ENCODE data around the gene FSD1.

Gene FSD1

DNA sequence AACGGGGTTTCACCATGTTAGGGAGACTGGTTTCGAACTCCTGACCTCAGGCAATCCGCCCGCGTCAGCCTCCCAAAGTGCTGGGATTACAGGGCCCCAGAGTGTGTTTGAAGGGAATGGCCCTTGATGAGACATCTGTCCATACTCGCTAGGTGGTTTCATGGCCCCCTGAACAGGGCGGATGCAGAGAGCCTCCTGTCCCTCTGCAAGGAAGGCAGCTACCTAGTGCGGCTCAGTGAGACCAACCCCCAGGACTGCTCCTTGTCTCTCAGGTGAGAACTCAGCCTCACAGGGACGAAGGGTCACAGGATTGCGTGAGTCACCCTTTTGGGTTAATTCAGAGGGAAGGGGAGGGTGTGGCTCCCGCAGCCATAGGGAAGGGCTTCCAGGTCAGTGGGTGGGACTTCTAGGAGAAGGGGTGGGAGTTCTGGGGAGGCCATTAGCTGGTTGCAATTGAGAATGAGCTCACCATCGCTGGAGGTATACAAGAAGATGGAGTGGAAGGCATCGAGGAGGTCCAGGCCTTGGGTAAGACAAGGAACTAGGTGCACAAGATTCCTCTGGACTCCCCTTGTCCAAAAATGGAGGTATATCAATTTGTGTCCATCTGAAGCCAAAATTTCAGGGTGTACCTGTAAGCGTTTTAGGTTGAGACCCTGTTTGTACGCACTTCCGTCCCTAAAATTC, 16.2 kb upstream of the FSD1 start:
- TF ChIP-seq, protein P1, sequence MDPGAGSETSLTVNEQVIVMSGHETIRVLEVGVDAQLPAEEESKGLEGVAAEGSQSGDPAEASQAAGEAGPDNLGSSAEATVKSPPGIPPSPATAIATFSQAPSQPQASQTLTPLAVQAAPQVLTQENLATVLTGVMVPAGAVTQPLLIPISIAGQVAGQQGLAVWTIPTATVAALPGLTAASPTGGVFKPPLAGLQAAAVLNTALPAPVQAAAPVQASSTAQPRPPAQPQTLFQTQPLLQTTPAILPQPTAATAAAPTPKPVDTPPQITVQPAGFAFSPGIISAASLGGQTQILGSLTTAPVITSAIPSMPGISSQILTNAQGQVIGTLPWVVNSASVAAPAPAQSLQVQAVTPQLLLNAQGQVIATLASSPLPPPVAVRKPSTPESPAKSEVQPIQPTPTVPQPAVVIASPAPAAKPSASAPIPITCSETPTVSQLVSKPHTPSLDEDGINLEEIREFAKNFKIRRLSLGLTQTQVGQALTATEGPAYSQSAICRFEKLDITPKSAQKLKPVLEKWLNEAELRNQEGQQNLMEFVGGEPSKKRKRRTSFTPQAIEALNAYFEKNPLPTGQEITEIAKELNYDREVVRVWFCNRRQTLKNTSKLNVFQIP (CRISPR knock-in tag; IDR thresholded peaks at IDR 0.05; ENCODE audit: borderline replicate concordance, low read depth), result no peak
- TF ChIP-seq ARNTL (CRISPR knock-in tag; IDR thresholded peaks at IDR 0.05; ENCODE audit: borderline replicate concordance, low read depth), result no peak
- TF ChIP-seq TOX (CRISPR knock-in tag; IDR thresholded peaks at IDR 0.05; ENCODE audit: borderline replicate concordance), result no peak
- TF ChIP-seq, protein P2, sequence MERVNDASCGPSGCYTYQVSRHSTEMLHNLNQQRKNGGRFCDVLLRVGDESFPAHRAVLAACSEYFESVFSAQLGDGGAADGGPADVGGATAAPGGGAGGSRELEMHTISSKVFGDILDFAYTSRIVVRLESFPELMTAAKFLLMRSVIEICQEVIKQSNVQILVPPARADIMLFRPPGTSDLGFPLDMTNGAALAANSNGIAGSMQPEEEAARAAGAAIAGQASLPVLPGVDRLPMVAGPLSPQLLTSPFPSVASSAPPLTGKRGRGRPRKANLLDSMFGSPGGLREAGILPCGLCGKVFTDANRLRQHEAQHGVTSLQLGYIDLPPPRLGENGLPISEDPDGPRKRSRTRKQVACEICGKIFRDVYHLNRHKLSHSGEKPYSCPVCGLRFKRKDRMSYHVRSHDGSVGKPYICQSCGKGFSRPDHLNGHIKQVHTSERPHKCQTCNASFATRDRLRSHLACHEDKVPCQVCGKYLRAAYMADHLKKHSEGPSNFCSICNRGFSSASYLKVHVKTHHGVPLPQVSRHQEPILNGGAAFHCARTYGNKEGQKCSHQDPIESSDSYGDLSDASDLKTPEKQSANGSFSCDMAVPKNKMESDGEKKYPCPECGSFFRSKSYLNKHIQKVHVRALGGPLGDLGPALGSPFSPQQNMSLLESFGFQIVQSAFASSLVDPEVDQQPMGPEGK (CRISPR knock-in tag; IDR thresholded peaks at IDR 0.05; ENCODE audit: borderline replicate concordance), result no peak
- no peak for TF ChIP-seq PPARA (CRISPR knock-in tag; IDR thresholded peaks at IDR 0.05; ENCODE audit: borderline replicate concordance)
- TF ChIP-seq BACH2 (CRISPR knock-in tag; IDR thresholded peaks at IDR 0.05; ENCODE audit: borderline replicate concordance), result no peak
- no peak for TF ChIP-seq CSDC2 (CRISPR knock-in tag; IDR thresholded peaks at IDR 0.05)
- TF ChIP-seq, protein P3, sequence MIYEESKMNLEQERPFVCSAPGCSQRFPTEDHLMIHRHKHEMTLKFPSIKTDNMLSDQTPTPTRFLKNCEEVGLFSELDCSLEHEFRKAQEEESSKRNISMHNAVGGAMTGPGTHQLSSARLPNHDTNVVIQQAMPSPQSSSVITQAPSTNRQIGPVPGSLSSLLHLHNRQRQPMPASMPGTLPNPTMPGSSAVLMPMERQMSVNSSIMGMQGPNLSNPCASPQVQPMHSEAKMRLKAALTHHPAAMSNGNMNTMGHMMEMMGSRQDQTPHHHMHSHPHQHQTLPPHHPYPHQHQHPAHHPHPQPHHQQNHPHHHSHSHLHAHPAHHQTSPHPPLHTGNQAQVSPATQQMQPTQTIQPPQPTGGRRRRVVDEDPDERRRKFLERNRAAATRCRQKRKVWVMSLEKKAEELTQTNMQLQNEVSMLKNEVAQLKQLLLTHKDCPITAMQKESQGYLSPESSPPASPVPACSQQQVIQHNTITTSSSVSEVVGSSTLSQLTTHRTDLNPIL (CRISPR knock-in tag; IDR thresholded peaks at IDR 0.05; ENCODE audit: low read depth), result no peak
- no peak for TF ChIP-seq ZFP3 (CRISPR knock-in tag; IDR thresholded peaks at IDR 0.05)
- TF ChIP-seq, protein P4, sequence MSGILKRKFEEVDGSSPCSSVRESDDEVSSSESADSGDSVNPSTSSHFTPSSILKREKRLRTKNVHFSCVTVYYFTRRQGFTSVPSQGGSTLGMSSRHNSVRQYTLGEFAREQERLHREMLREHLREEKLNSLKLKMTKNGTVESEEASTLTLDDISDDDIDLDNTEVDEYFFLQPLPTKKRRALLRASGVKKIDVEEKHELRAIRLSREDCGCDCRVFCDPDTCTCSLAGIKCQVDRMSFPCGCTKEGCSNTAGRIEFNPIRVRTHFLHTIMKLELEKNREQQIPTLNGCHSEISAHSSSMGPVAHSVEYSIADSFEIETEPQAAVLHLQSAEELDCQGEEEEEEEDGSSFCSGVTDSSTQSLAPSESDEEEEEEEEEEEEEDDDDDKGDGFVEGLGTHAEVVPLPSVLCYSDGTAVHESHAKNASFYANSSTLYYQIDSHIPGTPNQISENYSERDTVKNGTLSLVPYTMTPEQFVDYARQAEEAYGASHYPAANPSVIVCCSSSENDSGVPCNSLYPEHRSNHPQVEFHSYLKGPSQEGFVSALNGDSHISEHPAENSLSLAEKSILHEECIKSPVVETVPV (CRISPR knock-in tag; IDR thresholded peaks at IDR 0.05), result no peak
- TF ChIP-seq ZC3H10 (CRISPR knock-in tag; IDR thresholded peaks at IDR 0.05), result no peak
- TF ChIP-seq ZFP30 (CRISPR knock-in tag; IDR thresholded peaks at IDR 0.05), result no peak
- TF ChIP-seq RARB (CRISPR knock-in tag; IDR thresholded peaks at IDR 0.05), result no peak
- TF ChIP-seq ISL1 (CRISPR knock-in tag; IDR thresholded peaks at IDR 0.05), result no peak
- TF ChIP-seq ESRRG (CRISPR knock-in tag; IDR thresholded peaks at IDR 0.05), result no peak
- ATAC-seq, result no peak

DNA sequence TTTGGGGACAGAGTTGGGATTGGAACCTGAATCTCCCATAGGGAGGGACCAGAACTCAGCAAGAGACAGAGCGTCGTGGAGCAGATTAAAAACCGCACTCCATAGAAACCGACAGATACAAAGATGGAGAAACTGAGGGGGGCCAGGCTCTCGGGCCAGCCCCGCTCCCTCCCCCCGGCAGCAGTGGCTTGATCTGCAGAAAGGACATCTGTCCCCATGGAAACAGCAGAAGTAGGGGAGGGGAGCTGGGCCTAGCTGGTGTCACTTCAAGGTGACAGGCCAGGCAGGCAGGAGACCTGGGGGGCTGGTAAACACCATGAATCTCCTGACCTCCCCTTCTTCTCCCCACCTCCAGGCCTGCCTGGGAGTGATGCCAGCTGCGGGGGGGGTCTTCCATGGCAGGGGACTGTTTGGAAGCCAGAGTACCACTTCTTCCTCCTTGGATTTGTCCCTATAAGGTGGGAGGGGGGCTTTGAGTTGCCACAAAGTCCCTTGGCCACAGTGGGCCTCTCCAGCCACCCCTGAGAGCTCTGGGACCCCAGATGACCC, 13.1 kb upstream of the FSD1 start:
- TF ChIP-seq SNAI2 (CRISPR knock-in tag; IDR thresholded peaks at IDR 0.05), result no peak
- TF ChIP-seq, protein P4 (CRISPR knock-in tag; IDR thresholded peaks at IDR 0.05), result no peak
- no peak for TF ChIP-seq OSR1 (CRISPR knock-in tag; IDR thresholded peaks at IDR 0.05)
- no peak for TF ChIP-seq ZFP3 (CRISPR knock-in tag; IDR thresholded peaks at IDR 0.05)
- TF ChIP-seq ESRRG (CRISPR knock-in tag; IDR thresholded peaks at IDR 0.05), result no peak
- no peak for TF ChIP-seq ZC3H10 (CRISPR knock-in tag; IDR thresholded peaks at IDR 0.05)
- no peak for TF ChIP-seq ZNF8 (CRISPR knock-in tag; IDR thresholded peaks at IDR 0.05)
- TF ChIP-seq ISL1 (CRISPR knock-in tag; IDR thresholded peaks at IDR 0.05), result no peak
- ATAC-seq, result no peak

DNA sequence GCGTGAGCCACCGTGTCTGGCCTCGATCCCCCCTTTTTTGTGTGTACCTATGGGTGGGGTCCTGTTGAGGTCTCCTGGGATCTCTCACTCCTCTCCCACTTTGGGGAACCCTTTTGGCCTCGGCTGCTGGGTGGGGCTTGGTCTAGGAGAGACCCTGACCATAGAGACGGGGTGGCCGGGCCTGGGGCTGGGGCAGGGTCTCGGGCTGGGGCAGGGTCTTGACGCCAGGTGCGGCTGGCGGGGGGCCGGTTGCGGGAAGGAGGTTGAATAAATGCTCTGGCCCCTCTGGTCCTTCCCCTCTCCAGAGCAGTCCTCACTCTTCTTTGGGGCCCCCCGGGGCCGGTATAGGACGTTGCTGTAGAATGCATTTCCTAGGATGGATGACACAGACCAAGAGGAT, 11.9 kb upstream of the FSD1 start:
- TF ChIP-seq OSR1 (CRISPR knock-in tag; IDR thresholded peaks at IDR 0.05), result no peak
- TF ChIP-seq, protein P1 (CRISPR knock-in tag; IDR thresholded peaks at IDR 0.05; ENCODE audit: borderline replicate concordance, low read depth), result no peak
- no peak for TF ChIP-seq ZFP30 (CRISPR knock-in tag; IDR thresholded peaks at IDR 0.05)
- no peak for TF ChIP-seq TCF4 (CRISPR knock-in tag; IDR thresholded peaks at IDR 0.05; ENCODE audit: borderline replicate concordance)
- no peak for TF ChIP-seq GLIS3 (CRISPR knock-in tag; IDR thresholded peaks at IDR 0.05)
- TF ChIP-seq, protein P3 (CRISPR knock-in tag; IDR thresholded peaks at IDR 0.05; ENCODE audit: low read depth), result no peak
- no peak for TF ChIP-seq ZNF565 (CRISPR knock-in tag; conservative IDR thresholded peaks at IDR 0.05; ENCODE audit: low read depth)
- TF ChIP-seq BACH2 (CRISPR knock-in tag; IDR thresholded peaks at IDR 0.05; ENCODE audit: borderline replicate concordance), result no peak
- TF ChIP-seq, protein P5, sequence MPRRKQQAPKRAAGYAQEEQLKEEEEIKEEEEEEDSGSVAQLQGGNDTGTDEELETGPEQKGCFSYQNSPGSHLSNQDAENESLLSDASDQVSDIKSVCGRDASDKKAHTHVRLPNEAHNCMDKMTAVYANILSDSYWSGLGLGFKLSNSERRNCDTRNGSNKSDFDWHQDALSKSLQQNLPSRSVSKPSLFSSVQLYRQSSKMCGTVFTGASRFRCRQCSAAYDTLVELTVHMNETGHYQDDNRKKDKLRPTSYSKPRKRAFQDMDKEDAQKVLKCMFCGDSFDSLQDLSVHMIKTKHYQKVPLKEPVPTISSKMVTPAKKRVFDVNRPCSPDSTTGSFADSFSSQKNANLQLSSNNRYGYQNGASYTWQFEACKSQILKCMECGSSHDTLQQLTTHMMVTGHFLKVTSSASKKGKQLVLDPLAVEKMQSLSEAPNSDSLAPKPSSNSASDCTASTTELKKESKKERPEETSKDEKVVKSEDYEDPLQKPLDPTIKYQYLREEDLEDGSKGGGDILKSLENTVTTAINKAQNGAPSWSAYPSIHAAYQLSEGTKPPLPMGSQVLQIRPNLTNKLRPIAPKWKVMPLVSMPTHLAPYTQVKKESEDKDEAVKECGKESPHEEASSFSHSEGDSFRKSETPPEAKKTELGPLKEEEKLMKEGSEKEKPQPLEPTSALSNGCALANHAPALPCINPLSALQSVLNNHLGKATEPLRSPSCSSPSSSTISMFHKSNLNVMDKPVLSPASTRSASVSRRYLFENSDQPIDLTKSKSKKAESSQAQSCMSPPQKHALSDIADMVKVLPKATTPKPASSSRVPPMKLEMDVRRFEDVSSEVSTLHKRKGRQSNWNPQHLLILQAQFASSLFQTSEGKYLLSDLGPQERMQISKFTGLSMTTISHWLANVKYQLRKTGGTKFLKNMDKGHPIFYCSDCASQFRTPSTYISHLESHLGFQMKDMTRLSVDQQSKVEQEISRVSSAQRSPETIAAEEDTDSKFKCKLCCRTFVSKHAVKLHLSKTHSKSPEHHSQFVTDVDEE (CRISPR knock-in tag; IDR thresholded peaks at IDR 0.05), result no peak
- ATAC-seq, result no peak

All from SK-N-SH treated with all-trans-retinoic acid at 6 μM for 48 hours (cell line).